Measurements from ENCODE around the gene TRPM8.

- TF ChIP-seq CTCF (IDR thresholded peaks at IDR 0.05; ENCODE audit: poor library complexity): no peak
- no peak for TF ChIP-seq EZH2 (IDR thresholded peaks at IDR 0.05; ENCODE audit: borderline replicate concordance)
- TF ChIP-seq EZH2phosphoT487 (IDR thresholded peaks at IDR 0.05; ENCODE audit: low read depth, severe bottlenecking, unreplicated experiment): no peak
Observed at GRCh38 chr2:233990261-233990798, 73.2 kb downstream of the TRPM8 start.
